HepG2 (cell line): Measurements from ENCODE around the gene HPS3. TPM values are rescaled to one million over a fixed set of nuclear protein-coding genes. Genes with fewer than 3 reads are reported as not detected.

Experiments used
- ARID3A ChIP-seq: IDR thresholded peaks from 2 replicates; pipeline ENCODE4 v1.6.1; 2012; ENCODE audit warnings: low read depth, low read length, improper control_type of control experiment
- FOXC1 ChIP-seq: sonication (generic); formaldehyde crosslinking; IDR thresholded peaks from 2 replicates; pipeline ENCODE4 v1.8.0; 2022; ENCODE audit warnings: mild to moderate bottlenecking, missing genetic modification reagents, borderline replicate concordance
- FOXO4 ChIP-seq: sonication (generic); formaldehyde crosslinking; conservative IDR thresholded peaks from 2 replicates; pipeline ENCODE4 v1.8.1; 2023; ENCODE audit warnings: missing genetic modification reagents
- HES4 ChIP-seq: sonication (generic); formaldehyde crosslinking; IDR thresholded peaks from 2 replicates; pipeline ENCODE4 v1.9.0; 2021; ENCODE audit warnings: mild to moderate bottlenecking, missing genetic modification reagents, borderline replicate concordance
- SKI ChIP-seq: fragments of 450-650 bp; IDR thresholded peaks from one replicate; pipeline ENCODE4 v1.6.1; 2018; ENCODE audit warnings: mild to moderate bottlenecking; ENCODE audit not compliant: partially characterized antibody
- SNAPC5 ChIP-seq: sonication (generic); formaldehyde crosslinking; IDR thresholded peaks from 2 replicates; pipeline ENCODE4 v1.8.1; 2023; ENCODE audit warnings: mild to moderate bottlenecking, missing genetic modification reagents, borderline replicate concordance
- SRSF4 ChIP-seq: fragments of 200-400 bp; formaldehyde crosslinking; IDR thresholded peaks from one replicate; pipeline ENCODE4 v1.6.1; 2018; ENCODE audit warnings: mild to moderate bottlenecking, low read depth, low read length, moderate library complexity; ENCODE audit not compliant: poor library complexity, severe bottlenecking
- TERF1 ChIP-seq: sonication (generic); formaldehyde crosslinking; IDR thresholded peaks from 2 replicates; pipeline ENCODE4 v1.8.0; 2022; ENCODE audit warnings: mild to moderate bottlenecking, missing genetic modification reagents, moderate library complexity
- ZNF510 ChIP-seq: sonication (generic); formaldehyde crosslinking; IDR thresholded peaks from 2 replicates; pipeline ENCODE4 v1.4.0; 2020; ENCODE audit warnings: low read depth, mild to moderate bottlenecking, missing genetic modification reagents
- polyA plus RNA-seq, 8 experiments: library from polyadenylated mRNA; depleted of rRNA in 3 of 8; stranded (reverse) in 7 of 8; unstranded in 1 of 8; fragments of >200 nt; fragmentation: Illumina TruSeq in 4 of 8; extraction: Trizol in 4 of 8; gene quantifications; 2 replicates each; pipeline versions ENCODE4 v1.2.1 to v1.2.3, GENCODE V29; 2011 to 2016; ENCODE audit warnings: low read depth in 4 of 8, missing spikeins in 1 of 8, mixed read lengths in 1 of 8; ENCODE audit not compliant: insufficient read depth in 1 of 8
- total RNA-seq, 5 experiments: library from RNA; depleted of rRNA; stranded (reverse); fragments of >200 nt; fragmentation: Illumina TruSeq; extraction: Trizol; gene quantifications; 2 replicates each; pipeline ENCODE4 v1.2.3, GENCODE V29; 2016; ENCODE audit warnings: low read depth in 1 of 5
- TF ChIP-seq, protein P1 (sequence below): sonication (generic); formaldehyde crosslinking; IDR thresholded peaks from 2 replicates; pipeline ENCODE4 v1.5.0; 2020; ENCODE audit warnings: missing genetic modification reagents
- TF ChIP-seq, protein P2 (sequence below): sonication (generic); formaldehyde crosslinking; IDR thresholded peaks from 2 replicates; pipeline ENCODE4 v1.5.0; 2020; ENCODE audit warnings: missing genetic modification reagents
- TF ChIP-seq, protein P3 (sequence below): sonication (generic); formaldehyde crosslinking; IDR thresholded peaks from 2 replicates; pipeline ENCODE4 v1.5.0; 2020; ENCODE audit warnings: missing genetic modification reagents
- TF ChIP-seq, protein P4 (sequence below): sonication (generic); formaldehyde crosslinking; IDR thresholded peaks from 2 replicates; pipeline ENCODE4 v1.4.0; 2020; ENCODE audit warnings: missing genetic modification reagents, borderline replicate concordance

The HPS3 gene
- total and polyA plus RNA-seq, 2 of the 13 experiments (the other 11 are each of a cell fraction or from before 2014, with no cell fraction given) = 9.5 to 18.9 TPM

DNA sequence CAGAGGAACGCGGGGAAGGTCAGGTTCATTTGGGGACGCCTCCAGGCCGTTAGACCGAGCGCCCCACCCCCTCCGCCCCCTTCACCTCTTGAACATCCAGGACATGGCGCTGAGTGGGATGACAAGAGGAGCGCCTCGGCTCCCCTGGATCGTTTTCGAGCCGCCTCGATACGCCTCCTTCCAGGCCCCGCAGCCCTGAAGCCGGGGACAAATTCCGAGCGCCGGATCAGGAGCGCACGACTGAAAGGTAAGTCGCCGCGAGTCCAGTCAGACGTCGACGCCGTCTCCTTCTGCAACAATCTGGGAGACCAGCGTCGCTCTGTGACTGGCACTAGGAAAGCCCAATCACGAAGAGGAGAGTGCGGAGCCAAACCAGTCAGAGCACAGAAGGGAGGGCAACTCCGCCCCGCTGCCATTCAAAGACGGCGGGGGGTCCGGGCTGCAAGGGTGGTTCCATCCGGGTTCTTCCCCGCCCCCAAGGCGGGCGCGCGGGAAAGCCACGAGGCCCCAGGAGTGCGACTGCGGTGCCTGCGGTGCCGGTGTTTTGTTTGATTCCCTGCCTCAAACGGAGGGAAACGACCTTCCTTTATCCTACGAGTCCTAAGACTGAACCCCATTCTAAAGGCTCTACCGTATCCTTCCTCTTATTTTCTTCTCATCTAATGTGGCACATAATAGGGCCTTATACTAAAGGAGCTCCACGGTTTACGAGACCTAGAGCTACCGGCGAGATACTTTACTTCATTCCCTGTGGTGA, 43.0 kb upstream of the HPS3 start, which contains the start of gene HLTF (continued):
- TF ChIP-seq, protein P1, sequence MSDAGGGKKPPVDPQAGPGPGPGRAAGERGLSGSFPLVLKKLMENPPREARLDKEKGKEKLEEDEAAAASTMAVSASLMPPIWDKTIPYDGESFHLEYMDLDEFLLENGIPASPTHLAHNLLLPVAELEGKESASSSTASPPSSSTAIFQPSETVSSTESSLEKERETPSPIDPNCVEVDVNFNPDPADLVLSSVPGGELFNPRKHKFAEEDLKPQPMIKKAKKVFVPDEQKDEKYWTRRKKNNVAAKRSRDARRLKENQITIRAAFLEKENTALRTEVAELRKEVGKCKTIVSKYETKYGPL (CRISPR knock-in tag) = peak; percentile 70; the same call in 1 of the 2 replicates
- TF ChIP-seq, protein P2, sequence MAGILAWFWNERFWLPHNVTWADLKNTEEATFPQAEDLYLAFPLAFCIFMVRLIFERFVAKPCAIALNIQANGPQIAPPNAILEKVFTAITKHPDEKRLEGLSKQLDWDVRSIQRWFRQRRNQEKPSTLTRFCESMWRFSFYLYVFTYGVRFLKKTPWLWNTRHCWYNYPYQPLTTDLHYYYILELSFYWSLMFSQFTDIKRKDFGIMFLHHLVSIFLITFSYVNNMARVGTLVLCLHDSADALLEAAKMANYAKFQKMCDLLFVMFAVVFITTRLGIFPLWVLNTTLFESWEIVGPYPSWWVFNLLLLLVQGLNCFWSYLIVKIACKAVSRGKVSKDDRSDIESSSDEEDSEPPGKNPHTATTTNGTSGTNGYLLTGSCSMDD (CRISPR knock-in tag) = 0 out of 2 replicates have a peak, but pooled peaks have one; percentile 40
- TF ChIP-seq ARID3A (no peak), SRSF4 (no peak), SKI (peak; percentile 17), FOXO4 (CRISPR knock-in tag) (no peak), TERF1 (CRISPR knock-in tag) (no peak), HES4 (CRISPR knock-in tag) (no peak), SNAPC5 (0 out of 2 replicates have a peak, but pooled peaks have one; percentile 88), FOXC1 (CRISPR knock-in tag) (peak; percentile 89), ZNF510 (CRISPR knock-in tag) (peak; percentile 90; the same call in 1 of the 2 replicates)
- TF ChIP-seq, protein P3, sequence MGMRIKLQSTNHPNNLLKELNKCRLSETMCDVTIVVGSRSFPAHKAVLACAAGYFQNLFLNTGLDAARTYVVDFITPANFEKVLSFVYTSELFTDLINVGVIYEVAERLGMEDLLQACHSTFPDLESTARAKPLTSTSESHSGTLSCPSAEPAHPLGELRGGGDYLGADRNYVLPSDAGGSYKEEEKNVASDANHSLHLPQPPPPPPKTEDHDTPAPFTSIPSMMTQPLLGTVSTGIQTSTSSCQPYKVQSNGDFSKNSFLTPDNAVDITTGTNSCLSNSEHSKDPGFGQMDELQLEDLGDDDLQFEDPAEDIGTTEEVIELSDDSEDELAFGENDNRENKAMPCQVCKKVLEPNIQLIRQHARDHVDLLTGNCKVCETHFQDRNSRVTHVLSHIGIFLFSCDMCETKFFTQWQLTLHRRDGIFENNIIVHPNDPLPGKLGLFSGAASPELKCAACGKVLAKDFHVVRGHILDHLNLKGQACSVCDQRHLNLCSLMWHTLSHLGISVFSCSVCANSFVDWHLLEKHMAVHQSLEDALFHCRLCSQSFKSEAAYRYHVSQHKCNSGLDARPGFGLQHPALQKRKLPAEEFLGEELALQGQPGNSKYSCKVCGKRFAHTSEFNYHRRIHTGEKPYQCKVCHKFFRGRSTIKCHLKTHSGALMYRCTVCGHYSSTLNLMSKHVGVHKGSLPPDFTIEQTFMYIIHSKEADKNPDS (CRISPR knock-in tag) = no peak
- TF ChIP-seq, protein P4, sequence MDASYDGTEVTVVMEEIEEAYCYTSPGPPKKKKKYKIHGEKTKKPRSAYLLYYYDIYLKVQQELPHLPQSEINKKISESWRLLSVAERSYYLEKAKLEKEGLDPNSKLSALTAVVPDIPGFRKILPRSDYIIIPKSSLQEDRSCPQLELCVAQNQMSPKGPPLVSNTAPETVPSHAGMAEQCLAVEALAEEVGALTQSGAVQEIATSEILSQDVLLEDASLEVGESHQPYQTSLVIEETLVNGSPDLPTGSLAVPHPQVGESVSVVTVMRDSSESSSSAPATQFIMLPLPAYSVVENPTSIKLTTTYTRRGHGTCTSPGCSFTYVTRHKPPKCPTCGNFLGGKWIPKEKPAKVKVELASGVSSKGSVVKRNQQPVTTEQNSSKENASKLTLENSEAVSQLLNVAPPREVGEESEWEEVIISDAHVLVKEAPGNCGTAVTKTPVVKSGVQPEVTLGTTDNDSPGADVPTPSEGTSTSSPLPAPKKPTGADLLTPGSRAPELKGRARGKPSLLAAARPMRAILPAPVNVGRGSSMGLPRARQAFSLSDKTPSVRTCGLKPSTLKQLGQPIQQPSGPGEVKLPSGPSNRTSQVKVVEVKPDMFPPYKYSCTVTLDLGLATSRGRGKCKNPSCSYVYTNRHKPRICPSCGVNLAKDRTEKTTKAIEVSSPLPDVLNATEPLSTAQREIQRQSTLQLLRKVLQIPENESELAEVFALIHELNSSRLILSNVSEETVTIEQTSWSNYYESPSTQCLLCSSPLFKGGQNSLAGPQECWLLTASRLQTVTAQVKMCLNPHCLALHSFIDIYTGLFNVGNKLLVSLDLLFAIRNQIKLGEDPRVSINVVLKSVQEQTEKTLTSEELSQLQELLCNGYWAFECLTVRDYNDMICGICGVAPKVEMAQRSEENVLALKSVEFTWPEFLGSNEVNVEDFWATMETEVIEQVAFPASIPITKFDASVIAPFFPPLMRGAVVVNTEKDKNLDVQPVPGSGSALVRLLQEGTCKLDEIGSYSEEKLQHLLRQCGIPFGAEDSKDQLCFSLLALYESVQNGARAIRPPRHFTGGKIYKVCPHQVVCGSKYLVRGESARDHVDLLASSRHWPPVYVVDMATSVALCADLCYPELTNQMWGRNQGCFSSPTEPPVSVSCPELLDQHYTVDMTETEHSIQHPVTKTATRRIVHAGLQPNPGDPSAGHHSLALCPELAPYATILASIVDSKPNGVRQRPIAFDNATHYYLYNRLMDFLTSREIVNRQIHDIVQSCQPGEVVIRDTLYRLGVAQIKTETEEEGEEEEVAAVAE (CRISPR knock-in tag) = peak; percentile 53; the same call in 1 of the 2 replicates
